DMS153 treated with DMSO at 0.1 percent for 48 hours (cell line): Measurements from ENCODE around the gene ACAD11.
"Not testable (repeated sequence)": the region's sequence is repeated elsewhere in the genome, so short reads cannot be mapped to it uniquely, and the experiment has no call there.

Source experiments
- DNase-seq: peaks from one replicate; lab custom pipeline; 2025; ENCODE audit not compliant: unreplicated experiment; lab: John Stamatoyannopoulos, UW

The ACAD11 gene

DNA sequence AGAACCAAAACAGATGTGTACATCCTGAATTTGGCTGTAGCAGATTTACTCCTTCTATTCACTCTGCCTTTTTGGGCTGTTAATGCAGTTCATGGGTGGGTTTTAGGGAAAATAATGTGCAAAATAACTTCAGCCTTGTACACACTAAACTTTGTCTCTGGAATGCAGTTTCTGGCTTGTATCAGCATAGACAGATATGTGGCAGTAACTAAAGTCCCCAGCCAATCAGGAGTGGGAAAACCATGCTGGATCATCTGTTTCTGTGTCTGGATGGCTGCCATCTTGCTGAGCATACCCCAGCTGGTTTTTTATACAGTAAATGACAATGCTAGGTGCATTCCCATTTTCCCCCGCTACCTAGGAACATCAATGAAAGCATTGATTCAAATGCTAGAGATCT is 59.0 kb downstream of the ACAD11 start:
- DNase-seq: not testable (repeated sequence)

DNA sequence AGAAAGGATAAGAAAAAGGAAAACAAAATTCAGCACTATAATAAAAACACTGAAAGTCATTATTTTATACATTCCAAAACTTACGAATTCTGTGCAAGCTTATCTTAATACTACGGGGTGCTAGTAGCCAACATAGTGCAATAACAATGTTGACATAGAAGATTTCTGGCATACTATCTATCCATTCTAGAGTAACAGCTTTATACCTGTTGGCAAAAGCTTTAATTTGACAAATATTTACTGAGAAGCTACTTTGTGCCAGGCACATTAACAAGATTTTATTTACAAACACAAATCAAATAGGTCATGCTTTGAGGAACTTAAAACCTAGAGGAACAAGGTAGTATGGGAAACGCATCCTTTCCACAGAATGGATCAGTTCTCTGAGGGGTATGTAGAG is 61.4 kb downstream of the ACAD11 start:
- no peak for DNase-seq

DNA sequence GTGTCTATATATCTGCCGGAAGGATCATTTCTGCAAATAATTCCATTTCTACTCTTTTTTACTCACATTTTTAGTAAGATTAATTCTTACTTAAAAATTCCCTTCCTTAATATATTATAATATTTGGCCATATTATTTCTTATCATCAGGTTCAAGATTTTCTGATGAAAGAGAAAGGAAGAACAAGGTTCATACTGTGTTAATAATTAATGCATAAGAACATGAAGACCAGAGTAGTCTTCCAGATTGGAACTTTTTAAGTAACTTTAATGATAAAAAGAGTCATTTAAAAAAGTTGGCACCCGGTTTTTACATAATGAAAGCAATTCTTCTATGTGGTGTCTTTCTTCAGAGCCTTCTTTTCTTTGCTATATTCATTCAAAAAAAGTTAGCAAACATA is 61.9 kb downstream of the ACAD11 start:
- DNase-seq: no peak

DNA sequence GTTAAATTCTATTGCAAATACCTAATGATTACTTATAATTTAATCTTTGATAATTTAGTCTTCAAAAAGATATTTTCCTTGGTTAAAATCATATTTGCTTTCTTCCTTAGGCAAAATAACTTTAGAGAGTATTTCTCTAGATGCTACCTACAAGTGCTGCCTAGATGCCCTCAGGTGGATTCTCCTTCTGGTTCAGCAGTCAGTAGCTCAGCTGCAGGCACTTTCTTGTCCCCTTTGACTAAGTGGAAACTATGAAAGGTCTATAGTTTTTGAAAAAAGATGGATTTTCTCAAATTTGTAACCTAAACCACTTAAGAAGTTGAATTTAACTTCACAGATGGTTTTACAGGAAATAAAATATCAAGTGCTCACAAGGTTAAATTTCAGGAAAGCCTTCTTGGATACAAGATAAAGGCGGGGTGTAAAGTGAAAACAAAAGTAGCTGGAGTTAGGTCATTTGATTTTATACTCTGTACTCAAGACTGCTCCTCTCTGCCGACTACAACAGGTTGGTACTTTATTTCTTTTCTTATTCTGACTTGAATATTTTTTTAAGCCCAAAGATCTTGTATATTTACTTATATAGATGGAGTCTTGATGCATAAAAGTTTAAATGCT is 62.7 kb downstream of the ACAD11 start, which contains the start of gene ACKR4:
Gene ACKR4, plus strand, starts transcription at position 455 of the 618 bp plus-strand sequence. CDS start 3,128 bp downstream, outside the sequence.
- no peak for DNase-seq

DNA sequence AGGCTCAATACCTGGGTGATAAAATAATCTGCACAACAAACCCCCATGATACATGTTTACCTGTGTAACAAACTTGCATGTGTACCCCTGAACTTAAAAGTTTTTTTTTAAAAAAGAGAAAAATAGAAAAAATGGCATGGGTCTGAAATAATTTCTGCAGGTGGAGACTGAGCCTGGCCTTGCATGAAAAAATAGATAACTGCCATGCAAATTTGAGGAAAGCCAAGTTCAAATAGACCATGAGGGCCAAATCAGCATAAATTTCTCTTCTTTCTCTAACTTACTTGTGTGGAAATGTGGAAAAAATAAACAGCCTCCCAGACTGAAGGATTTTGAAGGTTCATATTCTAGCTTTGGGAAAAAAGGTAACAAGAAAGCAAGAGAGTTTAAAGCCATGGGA is 63.3 kb downstream of the ACAD11 start:
- no peak for DNase-seq

DNA sequence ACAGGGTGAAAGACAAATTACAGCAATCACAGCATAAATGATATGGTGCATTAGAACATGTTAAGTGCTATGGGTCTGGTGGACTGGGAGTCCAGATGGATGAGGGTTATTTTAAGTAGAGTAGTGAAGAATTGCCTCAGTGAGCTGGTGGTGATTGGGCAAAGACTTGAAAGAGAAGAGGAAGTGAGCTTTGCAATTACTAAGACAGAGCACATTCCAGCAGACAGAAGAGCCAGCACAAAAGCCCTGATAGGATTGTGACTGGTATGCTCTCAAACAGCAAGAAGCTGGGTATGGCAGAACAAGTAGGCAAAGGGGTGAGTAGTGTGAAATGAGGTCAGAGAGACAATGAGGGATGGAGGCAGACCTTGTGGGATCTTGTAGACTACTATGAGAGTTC is 64.6 kb downstream of the ACAD11 start:
- no peak for DNase-seq

DNA sequence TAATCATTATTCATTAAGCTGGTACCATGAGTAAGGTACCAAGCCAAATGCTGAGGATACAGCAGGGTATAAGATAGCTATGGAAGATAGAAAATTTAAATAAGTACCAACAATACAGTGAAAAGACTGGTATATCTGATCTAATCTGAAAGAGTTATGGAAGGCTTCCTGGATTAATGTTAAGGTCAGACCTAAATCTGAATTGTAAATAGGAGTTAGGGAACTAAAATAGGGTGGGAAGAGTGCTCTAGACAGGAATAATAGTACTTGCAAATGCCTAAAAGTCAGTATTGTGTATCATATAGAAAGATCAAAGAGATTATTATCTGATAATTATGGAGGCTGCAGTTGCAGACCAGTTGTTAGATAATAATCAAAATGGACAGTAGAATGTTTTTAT is 65.1 kb downstream of the ACAD11 start:
- DNase-seq: no peak

DNA sequence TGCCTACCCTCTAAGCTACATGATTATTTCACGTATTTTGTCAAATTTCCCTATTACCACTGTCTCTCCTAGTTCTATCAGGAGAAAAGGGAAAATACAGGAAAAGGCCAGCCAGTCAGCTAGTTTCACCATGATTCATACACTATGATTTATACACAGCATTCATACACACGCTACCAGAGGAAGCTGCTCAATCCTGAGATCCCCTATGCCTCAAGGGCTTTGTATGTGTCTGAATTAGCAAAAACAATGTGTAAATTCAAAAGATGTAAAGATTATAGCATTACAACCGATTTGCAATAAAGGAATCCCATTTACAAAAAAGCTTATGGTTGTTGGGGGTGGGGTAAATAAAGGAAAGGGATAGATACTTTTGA is 65.7 kb downstream of the ACAD11 start:
- DNase-seq: no peak

DNA sequence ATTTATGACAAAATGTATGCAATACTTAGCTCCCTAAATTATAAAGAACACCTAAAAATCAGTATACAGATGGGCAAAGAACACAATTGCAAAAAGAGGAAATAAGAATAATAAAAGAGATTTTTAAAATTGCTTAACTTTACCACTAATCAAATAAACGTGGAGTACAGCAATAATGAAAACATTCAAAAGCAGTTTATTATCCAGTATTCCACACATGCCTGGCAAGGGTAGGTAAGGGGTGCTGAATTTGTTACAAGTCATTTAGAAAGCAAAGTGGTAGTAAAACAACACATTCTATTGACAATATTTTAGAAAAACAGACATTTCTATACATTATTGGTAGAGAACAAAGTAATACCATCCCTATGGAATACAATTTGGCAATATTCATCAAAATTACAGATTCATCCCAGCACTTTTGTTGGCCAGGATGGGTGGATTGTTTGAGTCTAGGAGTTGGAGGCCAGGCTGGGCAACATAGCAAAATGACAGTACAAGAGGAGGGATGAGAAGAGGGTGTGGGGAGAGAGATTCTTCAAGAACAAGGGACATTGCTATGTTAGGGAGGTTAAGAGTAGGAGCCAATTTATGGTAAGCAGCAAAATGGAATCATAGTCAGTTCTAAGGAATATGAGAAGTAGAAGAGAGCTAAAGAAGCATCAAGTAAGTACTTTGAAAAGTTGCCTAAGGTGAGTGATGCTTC is 66.2 kb downstream of the ACAD11 start:
- DNase-seq: no peak

DNA sequence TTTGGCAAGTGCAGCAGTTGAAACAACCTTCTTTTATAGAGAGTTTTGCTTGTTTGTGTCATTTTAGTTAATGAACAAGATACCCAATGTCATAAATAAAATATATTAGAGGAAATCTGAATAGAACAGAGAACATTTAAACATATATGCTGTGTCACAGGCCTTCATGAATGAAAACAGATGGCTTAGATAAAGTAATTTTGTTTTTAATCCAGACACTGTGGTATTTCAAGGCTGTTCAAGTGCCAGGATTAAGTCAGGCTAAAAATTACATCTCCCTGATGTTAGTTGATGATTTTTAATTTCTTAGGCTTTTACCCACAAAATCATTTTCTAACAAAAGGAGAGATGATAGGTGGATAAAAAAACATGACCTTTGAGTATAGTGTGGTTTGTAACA is 67.4 kb downstream of the ACAD11 start:
- no peak for DNase-seq

DNA sequence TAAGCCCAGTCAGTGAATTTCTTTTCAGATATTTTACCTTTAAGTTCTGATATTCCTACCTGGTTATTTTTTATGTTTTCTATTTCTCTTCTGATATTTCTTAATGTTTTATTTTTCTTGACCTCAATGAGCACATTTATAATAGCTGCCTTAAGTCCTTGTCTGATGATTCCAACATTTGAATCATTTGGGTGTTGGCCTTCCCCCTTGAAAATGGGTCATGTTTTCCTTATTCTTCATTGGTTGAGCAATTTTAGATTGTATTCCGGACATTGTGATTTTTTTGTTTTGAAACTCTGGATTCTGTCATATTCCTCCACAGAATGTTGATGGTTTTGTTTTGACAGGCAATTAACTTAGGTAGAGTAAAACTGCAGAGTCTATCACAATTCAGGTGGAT is 72.2 kb downstream of the ACAD11 start:
- DNase-seq: no peak

DNA sequence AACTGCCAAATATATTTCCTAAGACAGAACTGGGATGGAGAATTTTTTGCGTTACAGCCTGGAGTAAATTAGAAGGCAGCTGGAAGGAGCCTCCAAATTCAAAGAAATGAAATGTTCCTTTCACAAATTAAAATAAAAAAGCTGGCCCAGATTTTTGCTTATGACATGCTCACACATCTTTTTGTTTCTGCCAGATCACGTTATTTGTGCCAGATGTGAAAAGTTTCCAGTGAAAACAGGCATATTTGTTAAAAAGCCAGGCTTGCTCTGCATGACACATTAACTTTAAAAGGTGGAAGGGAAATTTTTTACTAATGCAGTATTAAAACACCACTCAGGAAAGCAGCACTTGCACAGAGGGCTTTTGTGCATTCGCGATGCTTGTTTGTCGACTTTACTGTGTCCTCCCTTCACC is 85.8 kb downstream of the ACAD11 start:
- DNase-seq: no peak

DNA sequence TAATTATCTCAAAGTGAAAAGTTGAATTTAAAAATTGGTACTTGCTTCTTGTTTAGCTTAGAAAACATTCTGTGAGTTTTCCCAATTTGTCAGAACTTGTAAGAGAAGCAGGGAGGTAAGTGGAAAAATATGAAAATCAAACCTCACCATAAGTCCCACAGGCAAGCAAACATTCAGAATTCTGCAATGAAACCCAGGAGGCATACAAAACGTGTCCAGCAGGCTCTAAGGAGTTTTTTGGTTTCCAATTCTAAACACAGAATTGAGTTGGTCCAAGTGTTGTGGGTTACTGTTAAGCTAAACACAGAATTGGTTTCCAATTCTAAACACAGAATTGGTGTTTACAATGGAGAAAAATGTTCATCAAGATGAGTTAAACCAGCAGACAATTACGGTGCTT is 89.6 kb downstream of the ACAD11 start:
- no peak for DNase-seq

DNA sequence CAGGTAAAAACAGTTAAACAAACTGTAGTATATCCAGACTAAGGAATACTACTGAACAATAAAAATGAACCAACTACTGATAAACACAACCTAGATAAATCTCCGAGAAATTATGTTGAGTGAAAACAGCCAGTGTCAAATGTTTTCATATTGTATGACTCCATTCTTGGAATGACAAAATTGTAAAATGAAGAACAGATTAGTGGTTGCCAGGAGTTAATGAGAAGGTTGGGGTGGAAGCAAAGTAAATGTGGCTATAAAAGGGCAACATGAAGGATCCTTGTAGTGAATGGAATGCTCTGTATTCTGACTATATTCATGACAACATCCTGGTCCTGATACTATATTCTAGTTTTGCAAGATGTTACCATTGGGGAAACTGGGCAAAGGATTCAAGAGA is 90.0 kb downstream of the ACAD11 start:
- no peak for DNase-seq

DNA sequence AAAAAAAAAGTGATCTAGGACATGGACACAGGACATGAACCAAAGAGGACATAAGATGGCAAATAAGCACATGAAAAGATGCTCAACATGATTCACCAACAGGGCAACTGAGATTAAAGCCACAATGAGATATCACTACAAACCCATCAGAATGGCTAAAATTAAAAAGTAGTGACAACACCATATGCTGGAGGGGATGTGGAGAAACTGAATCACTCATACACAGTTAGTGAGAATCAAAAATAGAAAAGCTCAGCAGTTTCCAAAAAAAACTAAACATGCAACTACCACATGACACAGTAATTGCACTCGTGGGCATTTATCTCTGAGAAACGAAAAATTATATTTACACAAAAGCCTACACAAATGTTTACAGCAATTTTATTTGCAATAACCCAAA is 90.5 kb downstream of the ACAD11 start:
- DNase-seq: no peak

DNA sequence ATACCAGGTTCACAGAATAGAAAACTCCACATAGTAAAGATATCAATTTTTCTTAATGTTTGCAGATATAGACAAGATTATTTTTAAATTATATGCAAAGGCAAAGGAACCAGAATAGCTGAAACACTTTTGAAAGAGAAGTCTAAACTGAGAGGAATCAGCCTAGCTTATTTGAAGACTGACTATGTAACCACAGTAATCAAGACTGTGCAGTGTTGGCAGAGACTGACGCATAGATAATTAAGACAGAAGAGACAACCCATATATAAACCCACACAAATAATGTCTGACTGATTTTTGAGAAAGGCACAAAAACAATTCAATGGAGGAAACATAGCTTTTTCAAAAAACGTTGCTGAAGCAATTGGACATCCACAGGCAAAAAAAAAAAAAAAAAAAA is 91.2 kb downstream of the ACAD11 start:
- DNase-seq: no peak

DNA sequence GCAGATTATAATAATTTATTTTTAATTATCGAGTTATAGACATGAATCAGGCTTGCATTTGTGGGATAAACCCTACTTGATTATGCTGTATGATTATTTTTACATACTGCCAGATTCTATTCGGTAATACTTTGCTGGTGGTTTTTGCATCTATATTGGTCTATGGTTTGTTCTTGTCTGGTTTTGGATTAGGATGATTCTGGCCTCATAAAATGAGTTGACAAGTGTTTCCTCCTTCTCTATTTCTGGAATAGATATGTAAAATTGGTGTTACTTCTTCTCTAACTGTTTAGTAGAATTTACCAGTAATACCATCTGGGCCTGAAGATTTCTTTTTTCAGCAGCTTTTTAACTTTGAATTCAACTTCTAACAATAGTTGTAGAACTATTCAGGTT is 95.5 kb downstream of the ACAD11 start:
- DNase-seq: no peak

DNA sequence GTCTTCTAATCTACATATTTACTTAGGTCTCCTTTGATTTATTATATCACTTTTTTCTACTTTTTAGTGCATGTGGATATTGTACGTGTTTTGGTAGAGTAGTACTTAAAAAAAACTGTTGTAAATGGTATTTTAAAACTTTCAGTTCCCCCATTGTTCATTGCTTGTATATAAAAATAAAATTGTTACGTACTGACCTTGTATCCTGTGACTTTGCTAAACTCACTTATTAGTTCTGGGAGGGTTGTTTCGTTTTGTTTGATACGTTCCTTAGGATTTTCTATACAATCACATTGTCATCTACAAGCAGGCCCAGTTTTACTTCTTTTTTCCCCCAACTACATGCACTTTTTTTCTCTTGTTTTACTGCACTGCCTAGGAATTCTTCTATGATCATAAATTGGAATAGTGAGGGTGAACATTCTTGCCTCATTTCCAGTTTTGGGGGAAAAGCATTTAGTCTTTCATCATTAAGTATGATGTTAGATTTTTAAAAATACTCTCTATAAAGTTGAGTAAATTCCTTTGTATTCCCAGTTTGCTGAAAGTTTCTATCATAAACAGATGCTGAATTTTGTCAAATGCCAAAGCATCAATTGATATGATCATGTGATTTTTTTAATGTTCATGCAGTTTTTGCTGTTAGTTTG is 96.1 kb downstream of the ACAD11 start:
- DNase-seq: no peak

DNA sequence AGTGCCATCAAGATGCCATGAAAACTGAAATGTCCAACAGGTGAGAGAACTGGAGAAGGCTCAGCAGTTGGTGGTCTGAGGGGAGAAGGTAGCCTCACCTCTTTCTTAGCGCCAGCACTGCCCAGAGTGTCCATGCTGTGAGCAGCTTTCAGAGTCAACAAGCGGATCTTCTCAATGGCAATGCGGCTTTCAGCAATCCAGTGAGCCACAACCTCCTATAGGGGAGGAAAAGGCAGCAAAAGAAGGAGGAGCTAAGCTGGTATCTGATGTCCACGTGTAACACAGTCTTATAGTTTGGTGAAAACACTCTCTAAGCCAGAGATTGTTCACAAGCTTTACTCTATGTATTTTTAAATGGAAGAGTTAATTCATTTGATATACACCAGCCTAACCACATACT is 98.6 kb downstream of the ACAD11 start:
- DNase-seq: no peak

DNA sequence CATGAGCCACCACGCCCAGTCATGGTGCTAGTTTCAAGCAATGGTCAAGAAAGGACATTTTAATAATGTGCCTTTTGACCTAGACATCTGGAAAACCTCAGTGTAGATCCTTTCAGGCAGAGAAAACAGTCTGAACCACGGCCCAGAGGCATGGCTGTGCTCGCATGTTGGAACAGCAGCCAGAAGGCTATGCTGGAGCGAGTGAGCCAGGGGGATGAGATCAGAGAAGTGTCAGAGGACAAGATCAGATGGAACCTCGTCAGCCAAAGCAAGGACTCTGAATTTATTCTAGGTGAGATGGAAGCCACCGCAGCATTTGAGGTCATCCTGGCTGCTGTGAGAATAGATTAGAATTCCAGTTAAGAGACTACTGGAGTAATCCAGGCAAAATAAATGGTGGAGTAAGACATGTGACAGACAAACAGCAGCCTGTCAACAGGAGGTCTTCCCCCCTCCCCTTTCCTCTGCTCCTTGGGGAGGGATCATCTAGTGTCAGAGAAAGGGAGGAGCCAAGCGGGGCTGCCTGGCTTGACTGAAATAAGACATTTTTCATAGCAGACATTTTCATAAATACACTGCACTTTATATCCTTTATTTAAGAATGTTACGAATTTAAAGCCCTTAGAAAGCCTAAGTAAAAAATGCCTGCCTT is 103.0 kb downstream of the ACAD11 start:
- no peak for DNase-seq

DNA sequence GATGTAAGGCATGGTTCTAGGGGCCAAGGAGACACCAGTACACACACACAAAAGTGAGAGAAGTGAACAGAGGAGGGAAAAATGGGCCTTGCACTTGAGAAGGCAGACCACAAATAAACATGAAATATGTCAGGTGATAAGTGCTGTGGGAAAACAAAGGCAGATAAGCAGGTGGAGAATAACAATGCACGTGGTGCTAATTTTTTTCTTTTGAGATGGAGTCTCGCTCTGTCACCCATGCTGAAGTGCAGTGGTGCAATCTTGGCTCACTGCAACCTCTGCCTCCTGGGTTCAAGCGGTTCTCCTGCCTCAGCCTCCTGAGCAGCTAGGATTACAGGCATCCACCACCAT is 103.6 kb downstream of the ACAD11 start:
- DNase-seq: not testable (repeated sequence)
